CD4-positive, alpha-beta T cell treated with Interleukin-10 for 1 hour (primary cell): Measurements from ENCODE around the gene ENTPD6.
A peak's percentile ranks its signal among the peaks of the same experiment; 100 is the strongest.

Experiments used
- DNase-seq: peaks from one replicate; pipeline ENCODE4 v3.0.0-alpha.2; 2020

Gene ENTPD6

GRCh38 chr20:25209911-25210310 lies 14.4 kb downstream of the ENTPD6 start:
- DNase-seq: no peak

- DNase-seq: no peak
These were observed 15.8 kb downstream of the ENTPD6 start for GRCh38 chr20:25211273-25211672.

- no peak for DNase-seq
These were observed 16.7 kb downstream of the ENTPD6 start for GRCh38 chr20:25212242-25212641.

- no peak for DNase-seq
These were observed 18.3 kb downstream of the ENTPD6 start for GRCh38 chr20:25213566-25214425.

- DNase-seq: no peak
These were observed 18.9 kb downstream of the ENTPD6 start for GRCh38 chr20:25214426-25214790.

- no peak for DNase-seq
These were observed 19.3 kb downstream of the ENTPD6 start for GRCh38 chr20:25214819-25215218.

- DNase-seq: no peak
These were observed 20.0 kb downstream of the ENTPD6 start for GRCh38 chr20:25215521-25215920.

- no peak for DNase-seq
These were observed 20.9 kb downstream of the ENTPD6 start for GRCh38 chr20:25216199-25216945.

- no peak for DNase-seq
These were observed 21.9 kb downstream of the ENTPD6 start for GRCh38 chr20:25217161-25218108.

GRCh38 chr20:25218109-25218486 lies 22.6 kb downstream of the ENTPD6 start:
- DNase-seq: no peak

- DNase-seq: no peak
These were observed 23.0 kb downstream of the ENTPD6 start for GRCh38 chr20:25218492-25218891.

GRCh38 chr20:25219365-25219764 lies 23.9 kb downstream of the ENTPD6 start:
- DNase-seq: no peak

- DNase-seq: peak; percentile 12
These were observed 24.7 kb downstream of the ENTPD6 start for GRCh38 chr20:25220021-25220730.

GRCh38 chr20:25220810-25221591 lies 25.5 kb downstream of the ENTPD6 start:
- DNase-seq: no peak

GRCh38 chr20:25221592-25222460 lies 26.3 kb downstream of the ENTPD6 start:
- DNase-seq: no peak

GRCh38 chr20:25222461-25223178 lies 27.1 kb downstream of the ENTPD6 start:
- no peak for DNase-seq

- no peak for DNase-seq
These were observed 27.7 kb downstream of the ENTPD6 start for GRCh38 chr20:25223179-25223661.

GRCh38 chr20:25223765-25224720 lies 28.5 kb downstream of the ENTPD6 start:
- no peak for DNase-seq
